GDM1 (cell line): ENCODE data around the gene SH3PXD2B.

ENCODE experiments used
- DNase-seq: peaks from one replicate; lab custom pipeline; 2025; lab: John Stamatoyannopoulos, UW

The SH3PXD2B gene

DNA sequence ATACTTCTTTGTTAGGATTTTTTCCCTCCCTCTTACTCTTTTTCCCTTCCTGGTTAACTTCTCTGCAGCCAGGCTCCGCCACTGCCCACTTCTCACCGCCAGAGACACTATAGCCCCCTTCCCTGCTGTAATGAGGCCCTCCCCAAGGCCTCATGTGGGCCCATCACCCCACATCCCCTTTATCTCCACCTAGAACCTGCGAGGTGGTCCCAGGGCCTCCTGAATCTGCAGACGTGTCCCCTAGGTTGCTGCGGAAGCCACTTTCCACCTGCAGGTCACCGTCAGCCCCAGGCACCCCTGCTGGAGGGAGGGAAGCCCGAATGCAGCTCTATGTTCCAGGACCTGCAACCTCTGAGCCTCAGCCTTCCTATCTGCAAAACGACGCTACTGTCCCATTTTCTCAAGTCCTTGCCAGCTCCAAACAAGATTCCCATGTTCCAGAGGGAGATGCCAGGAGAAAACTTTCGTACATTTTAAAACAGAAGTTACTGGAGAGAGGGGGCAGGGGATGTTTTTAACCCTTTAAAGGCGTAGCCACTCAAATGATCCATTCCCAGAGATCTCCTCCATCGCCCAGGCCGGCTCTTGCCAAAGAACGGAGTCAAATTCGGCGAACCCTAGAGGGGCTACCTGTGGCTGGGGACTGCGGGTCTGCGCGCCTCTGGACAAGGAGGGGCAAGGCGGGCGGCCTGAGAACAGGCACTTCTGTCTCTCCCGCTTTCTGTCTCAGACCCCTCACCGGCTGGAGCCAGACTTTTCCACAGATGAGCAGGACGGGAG lies 929 bp downstream of the SH3PXD2B start:
- no peak for DNase-seq

DNA sequence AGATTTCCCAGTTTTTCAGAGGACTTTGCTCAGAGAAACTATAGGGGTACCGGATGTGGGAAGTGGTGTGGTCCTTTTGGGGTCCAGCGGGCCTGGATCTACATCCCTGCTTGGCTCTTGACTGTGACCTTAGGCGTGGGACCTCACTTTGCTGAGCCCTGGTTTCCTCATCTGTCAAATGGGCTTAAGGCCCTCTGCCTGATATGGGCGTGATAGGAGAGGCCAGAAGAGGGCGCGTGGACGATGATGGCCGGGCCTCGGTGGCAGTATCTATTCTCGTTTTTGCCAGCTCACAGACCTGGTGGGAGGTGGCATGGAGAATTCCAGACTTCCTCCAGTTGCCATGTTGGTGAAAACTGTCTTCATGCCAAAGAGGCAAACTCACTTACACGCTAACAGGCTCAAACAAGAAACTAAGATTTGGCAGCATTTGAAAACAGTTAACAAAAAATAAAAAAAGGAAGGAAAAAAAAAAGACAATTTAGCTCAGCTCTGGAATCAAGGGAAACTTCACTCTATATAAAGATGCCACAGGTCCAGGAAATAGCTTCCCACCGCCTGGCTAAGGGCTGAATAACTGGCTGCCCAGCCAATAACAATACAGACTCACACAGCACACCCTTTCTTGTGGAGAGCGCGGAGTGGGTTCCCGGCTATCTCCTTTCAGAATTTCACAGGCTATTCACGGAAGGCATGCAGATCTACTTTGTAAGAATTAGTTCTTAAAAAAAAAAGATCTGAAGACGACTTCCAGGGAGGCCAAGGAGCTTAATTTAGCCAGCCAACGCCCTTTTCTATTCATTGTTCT lies 1.7 kb downstream of the SH3PXD2B start:
- DNase-seq = no peak

DNA sequence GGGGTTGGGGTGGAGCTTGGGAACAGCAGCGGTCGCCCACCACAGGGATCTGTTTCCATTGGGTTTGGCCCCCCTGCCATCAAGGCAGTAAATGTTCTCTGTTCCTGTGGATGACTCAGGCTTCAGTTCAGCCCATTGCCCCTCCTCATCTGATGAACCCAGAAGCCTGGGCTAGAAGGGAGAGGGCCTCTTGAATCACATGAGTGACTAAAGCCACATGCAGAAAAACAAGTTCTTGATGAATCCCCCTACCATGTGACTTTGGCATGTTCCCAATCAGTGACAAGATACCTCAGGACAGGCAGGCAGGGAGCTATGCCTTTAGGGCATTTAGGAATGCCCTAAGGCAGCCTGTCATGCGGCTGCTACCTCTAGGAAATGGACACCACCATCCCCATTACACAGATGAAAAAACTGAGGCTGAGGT lies 2.5 kb downstream of the SH3PXD2B start:
- no peak for DNase-seq

DNA sequence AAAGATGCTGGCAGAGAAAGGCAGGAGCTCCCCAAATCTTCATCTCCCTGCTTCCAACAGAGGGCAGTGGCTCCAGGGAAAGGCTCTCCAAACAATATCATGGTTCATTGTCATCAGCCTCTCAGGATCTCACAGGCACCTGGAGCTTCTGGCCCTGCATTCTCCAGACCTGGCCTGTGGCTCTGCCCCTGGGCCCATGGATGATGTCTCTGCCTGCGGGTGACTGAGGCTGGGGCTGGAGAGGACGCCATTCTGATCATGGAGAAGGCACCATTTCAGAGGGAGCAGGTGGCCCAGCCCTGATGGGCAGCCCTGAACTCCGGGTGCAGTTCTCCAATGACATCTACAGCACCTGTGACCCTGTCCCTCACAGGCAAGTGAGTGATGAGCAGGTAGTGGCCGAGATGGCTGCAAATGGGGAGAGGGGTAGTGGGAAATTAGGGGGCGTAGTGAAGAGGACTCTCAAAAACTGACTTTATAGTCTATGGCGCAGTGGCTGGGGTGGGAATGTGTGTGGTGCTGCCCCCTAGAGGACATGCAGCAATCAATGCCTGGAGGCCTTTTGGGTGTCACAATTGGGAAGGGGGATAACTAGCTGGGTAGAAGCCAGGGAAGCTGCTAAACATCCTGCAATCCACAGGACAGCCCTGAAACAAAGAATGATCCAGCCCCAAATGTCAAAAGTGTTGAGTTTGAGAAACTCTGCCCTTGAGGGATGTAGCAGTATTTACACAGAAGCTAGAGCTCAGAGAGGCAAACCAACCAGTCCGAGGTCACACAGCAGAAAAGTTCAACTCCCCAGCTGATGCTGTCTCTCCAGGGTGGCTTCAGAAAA lies 3.2 kb downstream of the SH3PXD2B start:
- peak; percentile 22 for DNase-seq

DNA sequence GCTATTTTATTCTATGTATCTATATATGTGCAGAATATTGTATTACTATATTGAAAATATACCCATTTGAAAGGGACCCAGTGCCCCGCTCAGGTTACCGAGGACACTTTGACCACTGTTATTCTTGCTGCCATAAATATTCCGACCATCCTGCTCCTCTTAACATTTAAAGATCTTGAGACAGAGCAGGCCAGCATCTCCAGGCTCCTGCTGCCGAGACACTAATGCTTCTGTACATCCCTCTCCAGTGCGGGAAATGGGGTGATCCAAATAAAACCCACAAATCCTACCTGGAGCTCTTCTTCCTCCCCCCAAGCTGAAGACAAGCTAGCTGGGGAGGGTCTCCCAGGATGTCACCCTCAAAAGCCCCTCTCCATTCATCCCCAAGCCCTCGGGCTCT lies 3.9 kb downstream of the SH3PXD2B start:
- DNase-seq = no peak

DNA sequence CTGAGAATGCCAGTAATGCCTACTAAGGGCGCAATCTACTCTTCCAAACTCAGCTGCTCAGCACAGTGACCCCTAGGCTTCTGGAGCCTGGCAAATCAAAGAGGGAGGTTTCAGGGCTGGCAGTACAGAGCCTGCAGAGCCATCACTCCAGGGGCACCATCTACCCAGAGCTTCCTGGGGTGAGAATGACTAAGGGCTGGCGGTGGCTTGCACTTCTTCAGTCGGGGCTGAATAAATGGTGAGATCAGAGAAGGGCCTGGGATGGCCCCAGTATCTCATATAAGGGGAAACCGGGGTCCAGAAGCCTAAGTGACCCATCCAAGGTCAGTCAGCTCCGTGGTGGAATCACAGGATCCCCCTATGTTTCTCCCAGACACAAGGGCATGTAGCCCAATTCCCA lies 5.3 kb downstream of the SH3PXD2B start:
- no peak for DNase-seq

DNA sequence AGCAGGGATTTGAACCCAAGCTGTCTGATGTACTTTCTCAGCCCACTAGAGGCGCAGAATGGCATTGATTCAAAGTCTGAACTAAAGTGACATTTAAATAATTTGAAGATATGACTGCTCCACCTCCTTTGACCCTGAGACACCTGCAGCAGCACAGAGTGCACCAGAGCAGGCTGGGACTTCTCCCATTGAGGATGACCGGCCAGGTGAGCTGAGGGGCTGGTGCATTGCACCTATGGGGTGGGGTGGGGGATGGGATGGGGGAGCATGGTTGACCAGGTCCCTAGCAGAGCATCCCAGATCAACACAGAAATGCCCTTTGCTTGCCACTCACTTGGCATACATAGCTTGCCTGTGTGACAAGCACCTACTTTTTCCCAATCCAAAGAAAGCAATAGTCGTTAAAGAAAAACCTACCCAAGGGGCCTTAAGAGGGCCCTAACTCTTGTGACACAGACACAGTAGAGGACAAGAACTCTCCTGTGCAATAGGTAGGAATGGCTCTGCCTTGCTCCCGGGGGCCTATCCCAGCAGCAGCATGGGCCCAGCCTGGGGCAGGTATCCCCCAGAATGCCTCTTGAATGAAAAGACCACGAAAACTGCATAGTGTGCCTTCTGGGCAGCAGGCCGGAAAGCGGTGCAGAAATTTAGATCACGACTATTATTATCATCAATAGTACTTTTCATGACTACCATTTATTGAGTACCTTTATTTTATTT lies 6.5 kb downstream of the SH3PXD2B start:
- no peak for DNase-seq

DNA sequence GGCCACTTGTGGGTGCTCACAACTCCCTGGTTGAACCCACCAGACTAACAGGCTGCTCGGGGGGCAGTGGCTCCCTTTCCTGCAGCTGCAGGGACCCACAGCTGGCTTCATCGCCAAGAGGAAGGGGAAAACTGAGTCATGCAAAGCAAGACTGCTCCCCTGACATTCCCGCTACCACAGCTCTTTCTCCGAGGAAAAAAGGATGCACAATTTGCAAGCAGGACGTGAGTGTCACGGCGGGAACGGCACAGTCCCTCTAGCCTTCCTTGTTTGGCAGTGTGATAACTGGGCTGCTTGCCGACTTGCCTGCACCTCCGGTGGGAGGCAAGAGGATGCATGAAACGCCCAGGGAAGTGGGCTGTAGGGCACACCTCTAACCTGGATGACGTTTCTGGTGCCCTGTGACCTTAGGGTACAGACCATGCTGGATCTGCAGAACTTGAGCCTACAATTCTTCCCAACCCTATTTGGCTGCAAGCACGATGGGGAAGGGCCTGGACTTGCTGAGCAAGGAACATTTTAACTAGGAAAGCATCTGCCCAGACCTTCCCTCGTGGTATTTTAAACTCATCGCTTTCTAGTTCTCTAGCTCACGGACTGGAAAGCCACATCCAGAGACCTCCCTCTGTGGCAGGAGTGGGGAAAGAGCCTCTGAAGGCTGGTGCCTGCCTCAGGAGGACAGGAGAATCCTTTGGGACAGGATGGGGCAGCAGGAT lies 7.8 kb downstream of the SH3PXD2B start:
- DNase-seq = no peak

DNA sequence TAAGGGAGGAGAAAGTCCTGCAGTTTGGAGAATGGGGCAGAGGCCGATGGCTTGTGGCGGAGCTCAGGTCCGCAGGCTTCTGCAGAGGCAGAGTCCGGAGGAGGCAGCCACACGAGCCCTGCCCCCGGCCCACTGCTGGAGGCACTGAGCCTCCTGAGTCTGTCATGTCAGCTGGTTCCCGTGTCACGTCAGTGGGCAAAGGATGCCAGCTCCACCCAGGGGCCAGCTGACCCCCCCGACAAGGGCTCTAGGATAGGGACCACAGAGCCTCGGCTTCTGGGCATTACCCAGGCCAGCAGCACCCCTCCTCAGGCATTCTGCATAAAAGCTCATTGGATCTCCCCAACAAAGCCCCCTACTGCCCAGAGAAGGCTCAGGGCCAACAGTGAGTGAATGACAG lies 8.5 kb downstream of the SH3PXD2B start:
- no peak for DNase-seq

DNA sequence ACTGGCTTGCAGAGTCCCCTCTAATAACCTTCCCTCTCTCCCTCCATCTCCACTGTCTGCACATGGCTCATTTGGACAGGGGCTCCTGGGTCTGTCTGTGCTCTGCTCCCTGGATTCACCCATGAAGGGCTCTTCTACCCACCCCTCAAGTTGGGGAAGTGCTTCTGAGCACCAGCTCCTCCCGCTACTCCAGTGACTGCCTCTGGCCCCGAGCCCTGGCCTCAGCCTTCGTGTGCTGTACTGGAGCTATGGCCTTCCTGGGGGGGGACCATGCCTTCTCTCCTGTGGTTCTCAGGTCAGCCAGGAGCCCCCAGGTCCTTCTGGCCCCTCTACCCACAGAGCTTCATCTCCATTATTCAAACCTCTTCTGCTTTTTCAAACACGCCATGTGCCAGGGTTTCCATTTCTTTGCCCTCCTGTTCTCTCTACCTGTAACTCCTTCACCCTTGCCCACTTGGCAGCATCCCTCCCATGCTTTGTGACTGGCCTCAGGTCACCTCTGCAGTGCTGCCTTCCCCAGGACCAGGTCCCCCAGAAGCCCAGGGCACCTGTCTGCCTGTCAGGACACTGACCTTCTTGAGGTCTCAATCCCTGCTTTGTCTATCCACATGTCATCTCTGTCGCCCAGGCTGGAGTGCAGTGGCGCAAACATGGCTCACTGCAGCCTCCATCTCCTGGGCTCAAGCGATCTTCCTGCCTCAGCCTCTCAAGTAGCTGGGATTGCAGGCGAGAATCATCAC lies 9.5 kb downstream of the SH3PXD2B start:
- DNase-seq = no peak

DNA sequence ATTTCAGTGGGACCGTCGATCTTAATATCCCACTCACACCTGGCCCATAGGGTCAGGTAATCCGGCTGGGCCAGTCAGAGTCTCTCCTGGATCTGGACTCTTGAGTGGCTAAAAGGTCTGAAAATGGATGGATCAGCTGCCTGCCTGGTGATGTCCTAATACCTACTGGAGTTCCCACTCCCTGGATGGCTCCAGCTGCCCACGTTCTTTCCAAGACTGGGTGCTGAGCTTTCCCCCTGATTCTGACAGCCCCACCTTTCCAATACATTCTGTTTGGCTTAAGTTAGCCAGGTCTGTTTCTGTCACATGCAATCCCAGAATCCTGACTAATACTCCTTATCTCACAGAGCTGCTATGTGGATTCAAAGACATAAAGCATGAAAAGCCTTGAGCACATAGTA lies 10.2 kb downstream of the SH3PXD2B start:
- DNase-seq = no peak

DNA sequence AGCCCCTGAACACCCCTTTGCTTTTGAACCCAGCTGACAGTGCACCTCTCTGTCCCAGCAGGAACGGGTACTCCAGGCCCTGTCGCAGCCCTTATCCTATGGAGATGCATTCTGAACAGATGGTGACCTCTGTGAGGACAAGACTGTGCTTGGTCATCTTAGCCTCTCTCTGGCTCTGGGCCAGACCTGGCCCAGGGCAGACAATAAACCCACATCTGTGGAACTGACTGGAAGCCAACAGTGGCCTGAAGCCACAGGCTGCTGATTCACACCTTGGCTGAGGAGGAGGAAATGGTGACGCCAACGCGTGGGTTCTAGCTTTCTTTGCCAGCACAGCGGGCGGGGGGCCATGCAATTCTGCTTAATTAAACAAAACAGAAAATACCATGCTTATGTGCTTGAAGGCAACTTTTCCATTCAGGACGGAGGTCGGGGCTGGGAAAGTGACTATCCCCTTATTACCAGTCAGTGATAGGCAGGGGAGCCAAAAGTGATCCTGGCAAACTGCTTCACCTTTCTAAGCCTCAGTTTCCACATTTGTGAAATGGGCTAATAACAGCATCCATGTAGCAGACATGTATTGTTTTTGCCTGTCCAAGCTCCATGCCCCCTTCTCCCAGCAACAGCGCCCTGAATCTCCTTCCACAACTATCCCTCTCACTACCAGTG lies 10.8 kb downstream of the SH3PXD2B start:
- DNase-seq = peak; percentile 61

DNA sequence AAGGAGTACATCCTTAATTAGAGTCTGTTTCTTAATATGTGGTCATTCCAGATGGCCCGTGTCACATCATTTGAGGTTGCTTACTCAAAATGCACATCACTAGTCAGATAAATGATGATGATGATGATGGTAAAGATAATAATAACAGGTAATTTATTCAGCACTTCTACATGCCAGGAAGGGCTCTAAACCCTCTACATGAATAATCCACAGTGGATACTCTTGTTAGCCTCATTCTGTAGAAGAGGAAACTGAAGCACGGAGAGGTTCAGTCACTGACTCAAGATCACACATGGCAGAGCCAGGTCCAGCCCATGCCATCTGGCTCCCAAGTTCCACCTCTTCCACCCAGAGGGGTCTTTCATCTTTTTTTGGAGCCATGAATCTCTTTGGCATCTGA lies 11.7 kb downstream of the SH3PXD2B start:
- DNase-seq = no peak

DNA sequence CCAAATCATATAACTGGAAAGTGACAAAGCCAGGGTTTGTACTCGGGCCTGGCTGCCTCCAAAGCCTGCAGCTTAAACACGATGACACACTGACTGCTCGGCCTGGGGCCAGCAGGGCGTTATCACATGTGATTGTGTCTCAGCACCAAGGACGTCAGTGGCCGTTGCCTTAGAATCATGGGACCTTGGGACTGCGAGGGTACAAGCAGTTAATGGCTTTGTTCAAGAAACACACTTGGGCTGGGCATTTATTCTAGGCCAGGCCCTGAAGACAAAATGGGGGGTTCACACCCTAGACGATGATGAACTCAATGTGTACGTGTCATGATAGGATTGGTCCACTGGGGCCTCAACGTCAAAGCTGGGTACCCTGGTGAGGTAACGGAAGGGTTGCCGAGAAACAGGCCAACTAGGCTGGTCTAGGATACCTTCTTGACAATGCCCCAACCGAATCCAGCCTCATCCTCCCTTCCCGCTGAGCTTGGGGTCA lies 13.0 kb downstream of the SH3PXD2B start:
- DNase-seq = no peak

DNA sequence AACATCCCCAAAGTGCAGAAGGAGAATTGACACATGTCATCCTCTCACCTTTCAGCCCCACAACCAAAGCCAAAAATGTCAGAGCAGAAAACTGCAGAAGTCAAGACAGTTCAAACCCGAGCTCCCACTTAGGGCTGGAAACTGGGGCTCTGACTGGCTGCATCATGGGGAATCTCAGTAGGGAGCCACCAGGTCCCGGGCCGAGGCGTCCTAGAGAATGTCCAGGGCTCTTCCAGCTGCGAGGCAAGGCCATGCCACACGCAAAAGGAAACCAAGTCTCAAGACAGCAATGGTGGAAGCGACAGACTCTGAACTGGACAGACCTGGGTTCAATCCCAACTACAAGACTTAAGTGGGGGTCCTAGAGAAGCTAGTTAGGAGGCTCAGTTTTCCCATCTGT lies 13.8 kb downstream of the SH3PXD2B start:
- DNase-seq = no peak

DNA sequence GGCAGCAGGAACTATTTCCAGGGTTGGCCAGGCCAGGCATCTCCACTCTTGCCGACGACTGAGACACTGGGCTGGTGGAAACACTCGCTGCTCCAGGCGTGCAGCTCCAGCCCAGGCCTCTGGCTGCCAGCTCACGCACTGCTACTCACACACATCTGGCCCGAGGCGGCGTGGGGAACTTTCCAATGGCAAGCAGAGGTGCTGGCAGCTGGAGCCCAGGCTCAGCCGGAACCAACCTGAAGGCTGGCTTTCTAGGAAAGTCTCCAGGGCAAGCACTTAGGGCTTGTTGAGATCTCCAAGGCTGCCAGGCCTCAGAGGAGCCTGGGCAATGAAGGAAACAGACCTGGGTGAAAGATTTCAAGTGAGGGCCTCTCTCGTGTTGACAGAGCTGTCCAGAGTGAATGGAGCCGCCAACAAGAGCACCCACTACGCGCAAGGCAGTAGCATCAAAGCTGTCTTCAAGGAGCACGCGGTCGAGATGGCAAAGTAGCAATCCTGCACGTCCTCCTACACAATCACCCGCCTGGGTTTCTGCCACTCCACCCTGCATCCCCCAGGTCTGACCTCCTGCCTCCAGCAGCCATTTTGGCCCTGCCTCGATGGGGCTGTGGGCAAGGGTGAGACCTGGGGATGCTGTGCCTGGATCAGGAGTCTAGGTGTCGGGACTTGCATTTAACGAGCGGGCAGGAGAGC lies 14.4 kb downstream of the SH3PXD2B start:
- DNase-seq = no peak

DNA sequence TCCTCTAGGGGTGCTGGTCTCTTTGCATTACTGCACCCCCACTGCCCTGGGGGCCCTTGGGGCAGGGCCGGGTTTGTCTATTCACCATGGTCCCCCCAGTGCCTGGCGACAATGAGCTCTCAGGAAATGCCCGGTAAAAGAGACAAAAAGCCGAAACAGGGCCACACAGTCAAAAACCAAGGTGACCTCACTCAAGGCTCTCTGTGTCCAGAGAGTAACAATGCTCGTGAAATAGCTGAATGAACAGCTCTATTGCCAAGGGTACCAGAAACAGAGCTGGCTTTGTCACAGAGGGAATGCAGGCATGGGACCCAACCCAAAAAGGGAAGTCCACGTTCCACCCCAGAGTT lies 16.0 kb downstream of the SH3PXD2B start:
- DNase-seq = no peak

DNA sequence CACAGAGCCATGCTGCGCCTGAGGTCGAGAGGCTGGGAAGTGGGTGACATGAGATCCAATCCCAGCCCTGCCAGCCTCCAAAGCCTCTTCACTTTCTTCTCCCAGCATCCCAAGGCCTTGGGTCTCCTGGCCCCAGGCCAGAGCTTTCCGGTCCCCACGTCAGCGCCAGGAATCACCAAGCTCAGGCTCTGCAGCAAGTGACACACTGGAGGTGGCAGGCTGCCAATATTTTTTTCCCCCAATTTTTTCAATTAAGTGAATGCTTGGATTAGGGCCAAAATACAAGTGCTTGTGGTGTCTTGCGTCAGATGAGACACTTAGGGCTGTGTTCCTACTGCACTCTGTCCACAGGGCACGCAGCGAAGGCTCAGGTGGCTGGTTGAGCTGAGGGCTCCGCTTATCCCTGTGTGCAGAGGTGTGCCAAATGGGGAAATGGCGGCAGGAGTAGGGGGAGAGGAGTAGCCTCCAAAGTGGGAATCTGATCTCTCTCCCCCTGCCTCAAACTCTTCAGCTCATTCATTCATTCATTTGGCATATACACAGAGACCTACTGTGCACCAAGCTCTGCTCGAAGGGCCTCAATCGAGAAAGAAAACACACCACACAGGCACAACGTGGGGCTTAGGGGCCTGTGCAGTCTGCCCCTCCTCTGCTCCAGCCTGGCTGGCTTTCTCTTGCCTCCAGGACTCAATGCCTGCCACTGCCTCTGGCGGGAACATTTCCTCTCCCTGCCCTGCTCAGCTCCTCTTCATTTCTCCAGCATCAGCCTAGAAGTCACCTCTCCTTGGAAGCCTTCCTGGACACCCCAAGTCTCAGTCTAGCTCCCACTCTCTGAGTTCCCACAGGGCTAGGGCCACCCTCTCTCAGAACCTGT lies 16.6 kb downstream of the SH3PXD2B start:
- DNase-seq = no peak
